Endodermal cell (in vitro differentiated cells): ENCODE data around the gene CYBC1. TPM values are rescaled to one million over a fixed set of nuclear protein-coding genes. Genes with fewer than 3 reads are reported as not detected.

Source experiments
- DNase-seq: peaks from one replicate; pipeline ENCODE4 v3.0.0-alpha.2; 2017
- H3K27ac ChIP-seq: 2 replicates; pipeline ENCODE4 v1.5.1; 2013; ENCODE audit warnings: mild to moderate bottlenecking, low read depth, low read length, moderate library complexity
- H3K27me3 ChIP-seq: 2 replicates; pipeline ENCODE4 v1.6.1; 2013; ENCODE audit warnings: mild to moderate bottlenecking, low read length, moderate library complexity; ENCODE audit not compliant: insufficient read depth, control insufficient read depth, poor library complexity, severe bottlenecking
- H3K36me3 ChIP-seq: 2 replicates; pipeline ENCODE4 v1.7.0; 2013; ENCODE audit warnings: mild to moderate bottlenecking, low read length, moderate library complexity; ENCODE audit not compliant: control insufficient read depth, insufficient read depth
- H3K4me1 ChIP-seq: one replicate; pipeline ENCODE4 v1.7.0; 2013; ENCODE audit warnings: low read length; ENCODE audit not compliant: control insufficient read depth, insufficient read depth
- H3K4me3 ChIP-seq: 2 replicates; pipeline ENCODE4 v1.5.1; 2013; ENCODE audit warnings: mild to moderate bottlenecking, low read length, moderate library complexity
- H3K9ac ChIP-seq: 2 replicates; pipeline ENCODE4 v1.6.1; 2013; ENCODE audit warnings: mild to moderate bottlenecking, low read length, moderate library complexity; ENCODE audit not compliant: poor library complexity, severe bottlenecking; ENCODE audit errors: extremely low read depth
- H3K9me3 ChIP-seq: 2 replicates; pipeline ENCODE4 v1.6.1; 2013; ENCODE audit warnings: mild to moderate bottlenecking, low read length, moderate library complexity; ENCODE audit not compliant: control insufficient read depth
- H3K27ac Mint-ChIP-seq: 2 replicates; pipeline ENCODE4 v1.8.0; 2020; ENCODE audit warnings: mixed read lengths
- H3K27me3 Mint-ChIP-seq: 2 replicates; pipeline ENCODE4 v1.8.0; 2021; ENCODE audit warnings: mild to moderate bottlenecking, mixed read lengths; ENCODE audit not compliant: insufficient read depth
- H3K36me3 Mint-ChIP-seq: 2 replicates; pipeline ENCODE4 v1.8.0; 2020; ENCODE audit warnings: low read depth, mixed read lengths
- H3K4me1 Mint-ChIP-seq: 2 replicates; pipeline ENCODE4 v1.8.0; 2020; ENCODE audit warnings: mixed read lengths
- H3K4me3 Mint-ChIP-seq: 2 replicates; pipeline ENCODE4 v1.8.0; 2020; ENCODE audit warnings: mild to moderate bottlenecking, moderate library complexity, mixed read lengths
- H3K9me3 Mint-ChIP-seq: 2 replicates; pipeline ENCODE4 v1.8.0; 2020; ENCODE audit warnings: mild to moderate bottlenecking, mixed read lengths
- CTCF ChIP-seq: fragments of 200-600 bp; sonication (generic); conservative IDR thresholded peaks from 2 replicates; pipeline ENCODE4 v1.5.0; 2021; ENCODE audit warnings: antibody characterized with exemption, mild to moderate bottlenecking
- WGBS, 2 experiments: methylation state at CpG; one replicate each; pipeline versions ENCODE4 v1.1.5 to v1.1.7; 2013; ENCODE audit warnings: missing lambda C conversion rate in 2 of 2, mixed read lengths in 1 of 2; ENCODE audit not compliant: insufficient coverage in 1 of 2, insufficient read length in 1 of 2; 5-methylcytosine and 5-hydroxymethylcytosine counted together
- total RNA-seq, 2 donors: library from RNA; stranded (reverse); fragmentation: NEBNext Ultra II Directional in 1 of 2; extraction: Animal tissue kit (Norgen Biotek cat#: 25700) in 1 of 2; gene quantifications; 2 replicates in 1 of 2; 3 replicates in 1 of 2; pipeline ENCODE4 v1.2.1, GENCODE V29; 2021

CYBC1 gene
- total RNA-seq, 2 donors from 2014 or later: 71.2 to 88.5 TPM

GRCh38 chr17:82483836-82484235 is 33.3 kb upstream of the CYBC1 start:
- H3K9ac ChIP-seq: no peak overlapping the region
- no peak overlapping the region for H3K27ac ChIP-seq
- DNase-seq: no peak
- no peak overlapping the region for H3K4me3 Mint-ChIP-seq
- H3K27ac Mint-ChIP-seq: no peak overlapping the region
- peaks cover 60% of the 10 kb centered on the region for H3K36me3 Mint-ChIP-seq
- no peaks in the 10 kb centered on the region for H3K9me3 Mint-ChIP-seq
- H3K27me3 Mint-ChIP-seq: no peaks in the 10 kb centered on the region
- WGBS, 2 experiments: 91 to 94% methylated on average over 5 to 9 of the region's 9 CpGs
- H3K9me3 ChIP-seq: no peaks in the 10 kb centered on the region
- H3K4me3 ChIP-seq: no peak overlapping the region
- H3K4me1 ChIP-seq: no peaks in the 10 kb centered on the region
- H3K36me3 ChIP-seq: peaks cover 57% of the 10 kb centered on the region
- H3K27me3 ChIP-seq: no peaks in the 10 kb centered on the region
- TF ChIP-seq CTCF: no peak
- no peaks in the 10 kb centered on the region for H3K4me1 Mint-ChIP-seq

GRCh38 chr17:82483204-82483660 is 32.7 kb upstream of the CYBC1 start:
- Mint-ChIP-seq H3K27ac (no peak overlapping the region), H3K36me3 (peaks cover 56% of the 10 kb centered on the region), H3K4me3 (no peak overlapping the region), H3K9me3 (no peaks in the 10 kb centered on the region), H3K4me1 (no peaks in the 10 kb centered on the region), H3K27me3 (no peaks in the 10 kb centered on the region)
- Histone ChIP-seq H3K4me3 (no peak overlapping the region), H3K9me3 (no peaks in the 10 kb centered on the region), H3K36me3 (peaks cover 59% of the 10 kb centered on the region), H3K27ac (no peak overlapping the region), H3K27me3 (no peaks in the 10 kb centered on the region), H3K9ac (no peak overlapping the region), H3K4me1 (no peaks in the 10 kb centered on the region)
- WGBS, 2 experiments: 57 to 97% methylated on average over 1 to 6 of the region's 6 CpGs
- TF ChIP-seq CTCF: no peak
- no peak for DNase-seq

- Histone ChIP-seq H3K27ac (no peak overlapping the region), H3K4me3 (no peak overlapping the region), H3K9ac (no peak overlapping the region), H3K27me3 (no peaks in the 10 kb centered on the region), H3K36me3 (peaks cover 51% of the 10 kb centered on the region), H3K4me1 (no peaks in the 10 kb centered on the region), H3K9me3 (no peaks in the 10 kb centered on the region)
- Mint-ChIP-seq H3K4me3 (no peak overlapping the region), H3K27ac (no peak overlapping the region), H3K27me3 (no peaks in the 10 kb centered on the region), H3K36me3 (peaks cover 42% of the 10 kb centered on the region), H3K9me3 (no peaks in the 10 kb centered on the region), H3K4me1 (no peaks in the 10 kb centered on the region)
- WGBS, 2 experiments: 94 to 95% methylated on average over 6 to 9 of the region's 9 CpGs
- no peak for DNase-seq
- no peak for TF ChIP-seq CTCF
These were observed 29.8 kb upstream of the CYBC1 start for GRCh38 chr17:82480318-82480717.
